AG10803 (cell line): ENCODE results near the gene RUBCN.
A peak's percentile ranks its signal among the peaks of the same experiment; 100 is the strongest.
"Not testable (repeated sequence)": the region's sequence is repeated elsewhere in the genome, so short reads cannot be mapped to it uniquely, and the experiment has no call there.

ENCODE experiments used
- DNase-seq: peaks from one replicate; pipeline ENCODE4 v3.0.0; 2010; ENCODE audit warnings: low read depth
- H3K4me3 ChIP-seq: 2 replicates; pipeline ENCODE4 v1.5.1; 2011; ENCODE audit warnings: mild to moderate bottlenecking, low read length, control low read depth
- CTCF ChIP-seq: conservative IDR thresholded peaks from 2 replicates; pipeline ENCODE4 v1.5.1; 2011; ENCODE audit warnings: mild to moderate bottlenecking, low read length, control low read depth, inconsistent platforms

The RUBCN gene

GRCh38 chr3:197734667-197735318 is 1.9 kb downstream of the RUBCN start:
- H3K4me3 ChIP-seq: no peak overlapping the region
- TF ChIP-seq CTCF: no peak
- no peak for DNase-seq

- no peak for TF ChIP-seq CTCF
- DNase-seq: no peak
- no peak overlapping the region for H3K4me3 ChIP-seq
Observed at GRCh38 chr3:197733042-197733441, 3.7 kb downstream of the RUBCN start.

- not testable (repeated sequence) for DNase-seq
Observed at GRCh38 chr3:197731483-197731882, 5.2 kb downstream of the RUBCN start.

GRCh38 chr3:197730770-197731169 is 5.9 kb downstream of the RUBCN start:
- not testable (repeated sequence) for DNase-seq, H3K4me3 ChIP-seq

More at GRCh38 chr3:197731483-197731882, 5.2 kb downstream of the RUBCN start:
- H3K4me3 ChIP-seq: not testable (repeated sequence)

- no peak for TF ChIP-seq CTCF
- no peak overlapping the region for H3K4me3 ChIP-seq
- DNase-seq: peak; percentile 85
Observed at GRCh38 chr3:197730200-197730599, 6.5 kb downstream of the RUBCN start.

- TF ChIP-seq CTCF: no peak
- H3K4me3 ChIP-seq: no peak overlapping the region
- no peak for DNase-seq
Observed at GRCh38 chr3:197728487-197728886, 8.2 kb downstream of the RUBCN start.

- not testable (repeated sequence) for H3K4me3 ChIP-seq, DNase-seq
Observed at GRCh38 chr3:197727878-197728277, 8.8 kb downstream of the RUBCN start.

GRCh38 chr3:197722734-197723133 is 14.0 kb downstream of the RUBCN start:
- no peak overlapping the region for H3K4me3 ChIP-seq
- TF ChIP-seq CTCF: no peak
- no peak for DNase-seq

GRCh38 chr3:197720694-197721093 is 16.0 kb downstream of the RUBCN start:
- no peak for DNase-seq
- no peak overlapping the region for H3K4me3 ChIP-seq
- no peak for TF ChIP-seq CTCF
